Stimulated activated CD8-positive, alpha-beta memory T cell treated with anti-CD3 and anti-CD28 coated beads, Interleukin-12 subunit alpha, Interleukin-12 subunit beta, amount 100 ng/mL, for 1 hour (primary cell): Measurements from ENCODE around the gene ANKFN1.

ENCODE experiments used
- DNase-seq: peaks from one replicate; pipeline ENCODE4 v3.0.0-alpha.2; 2020; ENCODE audit warnings: low read depth

ANKFN1 gene

GRCh38 chr17:56148333-56148732 is 4.9 kb upstream of the ANKFN1 start:
- DNase-seq = no peak

- DNase-seq = no peak
Observed at GRCh38 chr17:56149266-56150036, 3.8 kb upstream of the ANKFN1 start.

GRCh38 chr17:56150649-56151048 is 2.6 kb upstream of the ANKFN1 start:
- DNase-seq = no peak

- no peak for DNase-seq
Observed at GRCh38 chr17:56157845-56158244, 4.6 kb downstream of the ANKFN1 start.

GRCh38 chr17:56158344-56158743 is 5.1 kb downstream of the ANKFN1 start:
- DNase-seq = no peak

- DNase-seq = no peak
Observed at GRCh38 chr17:56158915-56159825, 5.9 kb downstream of the ANKFN1 start.

GRCh38 chr17:56159826-56160380 is 6.6 kb downstream of the ANKFN1 start:
- no peak for DNase-seq

- DNase-seq = no peak
Observed at GRCh38 chr17:56160422-56160821, 7.1 kb downstream of the ANKFN1 start.

GRCh38 chr17:56165072-56165641 is 11.9 kb downstream of the ANKFN1 start:
- no peak for DNase-seq

- no peak for DNase-seq
Observed at GRCh38 chr17:56167491-56167890, 14.2 kb downstream of the ANKFN1 start.

- no peak for DNase-seq
Observed at GRCh38 chr17:56169621-56170020, 16.3 kb downstream of the ANKFN1 start.

- DNase-seq = no peak
Observed at GRCh38 chr17:56171186-56171959, 18.1 kb downstream of the ANKFN1 start.

GRCh38 chr17:56172517-56172982 is 19.3 kb downstream of the ANKFN1 start:
- no peak for DNase-seq

GRCh38 chr17:56173026-56173425 is 19.8 kb downstream of the ANKFN1 start:
- no peak for DNase-seq

- DNase-seq = no peak
Observed at GRCh38 chr17:56173958-56174835, 20.9 kb downstream of the ANKFN1 start.

GRCh38 chr17:56175299-56175955 is 22.2 kb downstream of the ANKFN1 start:
- DNase-seq = no peak

GRCh38 chr17:56176091-56176490 is 22.8 kb downstream of the ANKFN1 start:
- no peak for DNase-seq

- no peak for DNase-seq
Observed at GRCh38 chr17:56177361-56177760, 24.1 kb downstream of the ANKFN1 start.

GRCh38 chr17:56178203-56178602 is 24.9 kb downstream of the ANKFN1 start:
- no peak for DNase-seq

- DNase-seq = no peak
Observed at GRCh38 chr17:56182081-56182480, 28.8 kb downstream of the ANKFN1 start.
